IMR-90 (cell line): ENCODE data around the gene KRT77. TPM values are rescaled to one million over a fixed set of nuclear protein-coding genes. Genes with fewer than 3 reads are reported as not detected.

Experiments used
- ATAC-seq: fragments of 200-7000 bp; cut with Tn5 transposase; 2 replicates; pipeline ENCODE4 v1.9.1; 2020; ENCODE audit warnings: low read depth, mild to moderate bottlenecking, moderate library complexity
- BruUV-seq: library from RNA; stranded (reverse); fragments of 400-500 nt; replicated peaks from 2 replicates; lab custom pipeline; 2021; lab: Mats Ljungman, UMichigan
- CTCF ChIA-PET: fragments of 300-600 bp; formaldehyde crosslinking; extraction: SDS; loops from one replicate; lab custom pipeline; 2021; ENCODE audit warnings: antibody characterized with exemption; lab: Yijun Ruan, JAX
- POLR2A ChIA-PET: fragments of 300-600 bp; sonication (Branson Sonifier 250); formaldehyde crosslinking; loops from one replicate; lab custom pipeline; 2022; ENCODE audit warnings: antibody characterized with exemption; ENCODE audit not compliant: unreplicated experiment; lab: Charles Lee
- DNase-seq: peaks from one replicate; pipeline ENCODE4 v3.0.0; 2013
- H2AFZ ChIP-seq: replicated peaks from 2 replicates; pipeline ENCODE3; 2013; ENCODE audit warnings: low read length, mild to moderate bottlenecking; ENCODE audit not compliant: poor library complexity
- H2AK5ac ChIP-seq: 2 replicates; pipeline ENCODE4 v1.6.1; 2013; ENCODE audit warnings: low read depth, low read length, inconsistent platforms
- H2AK9ac ChIP-seq: replicated peaks from 2 replicates; pipeline ENCODE3; 2013; ENCODE audit warnings: mild to moderate bottlenecking, low read depth, low read length, moderate library complexity; ENCODE audit not compliant: poor library complexity
- H2BK120ac ChIP-seq: 2 replicates; pipeline ENCODE4 v1.6.1; 2013; ENCODE audit warnings: low read depth, low read length, inconsistent platforms
- H2BK15ac ChIP-seq: 3 replicates; pipeline ENCODE4 v1.6.1; 2013; ENCODE audit warnings: low read depth, low read length, inconsistent platforms
- H2BK20ac ChIP-seq: 2 replicates; pipeline ENCODE4 v1.6.1; 2013; ENCODE audit warnings: low read depth, mild to moderate bottlenecking, inconsistent platforms, low read length, moderate library complexity
- H2BK5ac ChIP-seq: 2 replicates; pipeline ENCODE4 v1.6.1; 2013; ENCODE audit warnings: mild to moderate bottlenecking, low read depth, low read length, inconsistent platforms; ENCODE audit not compliant: poor library complexity, severe bottlenecking
- H3K14ac ChIP-seq: replicated peaks from 2 replicates; pipeline ENCODE4 v1.6.1; 2013; ENCODE audit warnings: low read depth, low read length, inconsistent platforms
- H3K18ac ChIP-seq: 2 replicates; pipeline ENCODE4 v1.6.1; 2013; ENCODE audit warnings: low read depth, low read length, control low read depth
- H3K23ac ChIP-seq: 2 replicates; pipeline ENCODE4 v1.6.1; 2013; ENCODE audit warnings: low read depth, low read length, inconsistent platforms
- H3K27ac ChIP-seq: 2 replicates; pipeline ENCODE4 v1.5.1; 2013; ENCODE audit warnings: mild to moderate bottlenecking, control low read depth, low read length; ENCODE audit not compliant: insufficient read depth
- H3K27me3 ChIP-seq: 2 replicates; pipeline ENCODE4 v1.6.1; 2013; ENCODE audit warnings: low read length; ENCODE audit not compliant: control insufficient read depth, insufficient read depth
- H3K36me3 ChIP-seq: 2 replicates; pipeline ENCODE4 v1.6.1; 2013; ENCODE audit warnings: low read length, mixed read lengths; ENCODE audit not compliant: control insufficient read depth, insufficient read depth
- H3K4ac ChIP-seq: 2 replicates; pipeline ENCODE4 v1.6.1; 2013; ENCODE audit warnings: low read depth, low read length, inconsistent platforms
- H3K4me1 ChIP-seq: 2 replicates; pipeline ENCODE4 v1.6.1; 2013; ENCODE audit warnings: low read length, mixed read lengths; ENCODE audit not compliant: control insufficient read depth, insufficient read depth
- H3K4me2 ChIP-seq: 2 replicates; pipeline ENCODE4 v1.6.1; 2013; ENCODE audit warnings: low read depth, mild to moderate bottlenecking, control low read depth, low read length, moderate library complexity
- H3K4me3 ChIP-seq: 2 replicates; pipeline ENCODE4 v1.5.1; 2013; ENCODE audit warnings: low read depth, mild to moderate bottlenecking, control low read depth, low read length, moderate library complexity; ENCODE audit not compliant: insufficient read depth
- H3K56ac ChIP-seq: 2 replicates; pipeline ENCODE4 v1.6.1; 2013; ENCODE audit warnings: low read length, inconsistent platforms; ENCODE audit not compliant: insufficient read depth; ENCODE audit errors: extremely low read depth
- H3K79me1 ChIP-seq, 2 experiments: 2 replicates each; pipeline ENCODE4 v1.6.1; 2013; ENCODE audit warnings: low read length in 2 of 2, inconsistent platforms in 1 of 2, low read depth in 1 of 2
- H3K9ac ChIP-seq: 2 replicates; pipeline ENCODE4 v1.6.1; 2013; ENCODE audit warnings: low read depth, low read length, control low read depth
- H3K9me1 ChIP-seq: 2 replicates; pipeline ENCODE4 v1.6.1; 2013; ENCODE audit warnings: low read length, inconsistent platforms; ENCODE audit not compliant: insufficient read depth
- H3K9me3 ChIP-seq: 2 replicates; pipeline ENCODE4 v1.6.1; 2013; ENCODE audit warnings: low read length; ENCODE audit not compliant: control insufficient read depth, insufficient read depth
- H4K20me1 ChIP-seq: 2 replicates; pipeline ENCODE4 v1.6.1; 2013; ENCODE audit warnings: low read length, inconsistent platforms; ENCODE audit not compliant: insufficient read depth
- H4K5ac ChIP-seq: 2 replicates; pipeline ENCODE4 v1.6.1; 2013; ENCODE audit warnings: mild to moderate bottlenecking, low read depth, low read length, control low read depth
- H4K8ac ChIP-seq, 2 experiments: 2 replicates each; pipeline ENCODE4 v1.6.1; 2013; ENCODE audit warnings: low read depth in 2 of 2, low read length in 2 of 2, control low read depth in 1 of 2, inconsistent platforms in 1 of 2
- H4K91ac ChIP-seq: 2 replicates; pipeline ENCODE4 v1.6.1; 2013; ENCODE audit warnings: low read depth, low read length, inconsistent platforms; ENCODE audit not compliant: insufficient read depth
- BHLHE40 ChIP-seq: fragments of 150-350 bp; IDR thresholded peaks from 2 replicates; pipeline ENCODE4 v1.6.1; 2016; ENCODE audit warnings: mild to moderate bottlenecking, low read depth, low read length
- CHD1 ChIP-seq: IDR thresholded peaks from 2 replicates; pipeline ENCODE4 v1.6.1; 2012; ENCODE audit warnings: low read depth, low read length, improper control_type of control experiment
- FOS ChIP-seq: fragments of 150-350 bp; IDR thresholded peaks from 2 replicates; pipeline ENCODE4 v1.6.1; 2016; ENCODE audit warnings: low read depth, low read length
- MAFK ChIP-seq: IDR thresholded peaks from 2 replicates; pipeline ENCODE4 v1.6.1; 2012; ENCODE audit warnings: low read depth, low read length, improper control_type of control experiment
- MAZ ChIP-seq: IDR thresholded peaks from 2 replicates; pipeline ENCODE4 v1.6.1; 2012; ENCODE audit warnings: low read depth, mild to moderate bottlenecking, low read length, improper control_type of control experiment, moderate library complexity, borderline replicate concordance
- MXI1 ChIP-seq: IDR thresholded peaks from 2 replicates; pipeline ENCODE4 v1.6.1; 2012; ENCODE audit warnings: low read depth, mild to moderate bottlenecking, low read length, moderate library complexity, borderline replicate concordance
- POLR2A ChIP-seq: IDR thresholded peaks from 2 replicates; pipeline ENCODE4 v1.6.1; 2012; ENCODE audit warnings: mild to moderate bottlenecking, low read depth, low read length
- RAD21 ChIP-seq: IDR thresholded peaks from 2 replicates; pipeline ENCODE4 v1.6.1; 2012; ENCODE audit warnings: low read length, improper control_type of control experiment
- WGBS, 2 experiments: methylation state at CpG; one replicate each; pipeline versions ENCODE4 v1.1.5 to v1.1.7; 2013; ENCODE audit warnings: missing lambda C conversion rate in 2 of 2; ENCODE audit not compliant: insufficient read length in 1 of 2; ENCODE audit errors: extremely low coverage in 2 of 2; 5-methylcytosine and 5-hydroxymethylcytosine counted together
- dilution Hi-C: fragments of 300-500 bp; cut with HindIII; formaldehyde crosslinking; loops from one replicate; pipeline ENCODE4 v1.14.3; 2018; ENCODE audit warnings: low sequenced_read_pairs; ENCODE audit not compliant: unreplicated experiment
- in situ Hi-C: fragments of 300-500 bp; cut with MboI; formaldehyde crosslinking; loops from 3 replicates; pipeline ENCODE4 v1.14.3; 2019; ENCODE audit warnings: low sequenced_read_pairs, inconsistent platforms, mixed read lengths
- intact Hi-C: fragments of 100-400 bp; cut with micrococcal nuclease; formaldehyde crosslinking; loops from 2 replicates; pipeline ENCODE4 v1.10.0; 2022
- polyA plus RNA-seq, 3 experiments: library from polyadenylated mRNA; depleted of rRNA; stranded (reverse); fragments of >200 nt; gene quantifications; 2 replicates each; pipeline ENCODE4 v1.2.3, GENCODE V29; 2012; ENCODE audit warnings: low replicate concordance in 1 of 3
- total RNA-seq: library from RNA; depleted of rRNA; stranded (reverse); fragments of >200 nt; gene quantifications from 2 replicates; pipeline ENCODE4 v1.2.3, GENCODE V29; 2012
- TF ChIP-seq, protein P1 (sequence below): fragments of 150-350 bp; IDR thresholded peaks from 2 replicates; pipeline ENCODE4 v1.6.1; 2016; ENCODE audit warnings: low read depth, mild to moderate bottlenecking, low read length, moderate library complexity, borderline replicate concordance
- TF ChIP-seq, protein P2 (sequence below): conservative IDR thresholded peaks from 2 replicates; pipeline ENCODE4 v1.5.1; 2012; ENCODE audit warnings: mild to moderate bottlenecking, low read depth, low read length, improper control_type of control experiment

Gene KRT77
- total and polyA plus RNA-seq, 2 of the 4 experiments (the other 2 are of a cell fraction): not detected

GRCh38 chr12:52691076-52691840, 12.1 kb downstream of the KRT77 start:
- ChIA-PET POLR2A (no interaction called here), CTCF (no interaction called here)
- H2AK5ac ChIP-seq: no peak overlapping the region
- H2AFZ ChIP-seq: peak overlapping the region; percentile 76
- 8% methylated on average over 8 of the region's 45 CpGs; no CpG with 5 or more reads in 1 of the 2 experiments for WGBS, 2 experiments
- H4K5ac ChIP-seq: no peak overlapping the region
- H3K9me1 ChIP-seq: no peaks in the 10 kb centered on the region
- H3K14ac ChIP-seq: no peak overlapping the region
- no peak for DNase-seq
- no peak overlapping the region for H3K56ac ChIP-seq
- BruUV-seq: no TSS peak
- in situ Hi-C loops (no loop called here), dilution Hi-C loops (no loop called here), intact Hi-C loops (no loop called here)
- no peak overlapping the region for H2BK15ac ChIP-seq
- no peaks in the 10 kb centered on the region for H3K36me3 ChIP-seq
- H2AK9ac ChIP-seq: peak overlapping the region; percentile 42
- H3K27me3 ChIP-seq: peaks cover 59% of the 10 kb centered on the region
- no peak overlapping the region for H2BK120ac ChIP-seq
- H3K4me2 ChIP-seq: peak overlapping the region; percentile 40; the same call in 1 of the 2 replicates
- H3K23ac ChIP-seq: no peak overlapping the region
- H4K8ac ChIP-seq: no peak overlapping the region
- H2BK5ac ChIP-seq: no peak overlapping the region
- no peak overlapping the region for H3K9ac ChIP-seq
- no peak overlapping the region for H4K91ac ChIP-seq
- no peak overlapping the region for H3K4ac ChIP-seq
- TF ChIP-seq, protein P1, sequence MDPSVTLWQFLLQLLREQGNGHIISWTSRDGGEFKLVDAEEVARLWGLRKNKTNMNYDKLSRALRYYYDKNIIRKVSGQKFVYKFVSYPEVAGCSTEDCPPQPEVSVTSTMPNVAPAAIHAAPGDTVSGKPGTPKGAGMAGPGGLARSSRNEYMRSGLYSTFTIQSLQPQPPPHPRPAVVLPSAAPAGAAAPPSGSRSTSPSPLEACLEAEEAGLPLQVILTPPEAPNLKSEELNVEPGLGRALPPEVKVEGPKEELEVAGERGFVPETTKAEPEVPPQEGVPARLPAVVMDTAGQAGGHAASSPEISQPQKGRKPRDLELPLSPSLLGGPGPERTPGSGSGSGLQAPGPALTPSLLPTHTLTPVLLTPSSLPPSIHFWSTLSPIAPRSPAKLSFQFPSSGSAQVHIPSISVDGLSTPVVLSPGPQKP: no peak
- TF ChIP-seq FOS (no peak), POLR2A (no peak), MXI1 (no peak), MAZ (no peak), RAD21 (no peak), BHLHE40 (no peak), MAFK (no peak), CHD1 (no peak)
- TF ChIP-seq, protein P2, sequence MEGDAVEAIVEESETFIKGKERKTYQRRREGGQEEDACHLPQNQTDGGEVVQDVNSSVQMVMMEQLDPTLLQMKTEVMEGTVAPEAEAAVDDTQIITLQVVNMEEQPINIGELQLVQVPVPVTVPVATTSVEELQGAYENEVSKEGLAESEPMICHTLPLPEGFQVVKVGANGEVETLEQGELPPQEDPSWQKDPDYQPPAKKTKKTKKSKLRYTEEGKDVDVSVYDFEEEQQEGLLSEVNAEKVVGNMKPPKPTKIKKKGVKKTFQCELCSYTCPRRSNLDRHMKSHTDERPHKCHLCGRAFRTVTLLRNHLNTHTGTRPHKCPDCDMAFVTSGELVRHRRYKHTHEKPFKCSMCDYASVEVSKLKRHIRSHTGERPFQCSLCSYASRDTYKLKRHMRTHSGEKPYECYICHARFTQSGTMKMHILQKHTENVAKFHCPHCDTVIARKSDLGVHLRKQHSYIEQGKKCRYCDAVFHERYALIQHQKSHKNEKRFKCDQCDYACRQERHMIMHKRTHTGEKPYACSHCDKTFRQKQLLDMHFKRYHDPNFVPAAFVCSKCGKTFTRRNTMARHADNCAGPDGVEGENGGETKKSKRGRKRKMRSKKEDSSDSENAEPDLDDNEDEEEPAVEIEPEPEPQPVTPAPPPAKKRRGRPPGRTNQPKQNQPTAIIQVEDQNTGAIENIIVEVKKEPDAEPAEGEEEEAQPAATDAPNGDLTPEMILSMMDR: no peak
- H3K4me3 ChIP-seq: no peak overlapping the region
- H3K18ac ChIP-seq: no peak overlapping the region
- no peaks in the 10 kb centered on the region for H3K9me3 ChIP-seq
- no peaks in the 10 kb centered on the region for H3K79me1 ChIP-seq
- no peaks in the 10 kb centered on the region for H4K20me1 ChIP-seq
- H2BK20ac ChIP-seq: no peak overlapping the region
- no peak for ATAC-seq
- H3K4me1 ChIP-seq: peaks cover 2% of the 10 kb centered on the region; the same call in 1 of the 2 replicates
- no peak overlapping the region for H3K27ac ChIP-seq
